HCT116 (cell line): Measurements from ENCODE around the gene ZNF182. TPM values are rescaled to one million over a fixed set of nuclear protein-coding genes. Genes with fewer than 3 reads are reported as not detected.
"Not testable (repeated sequence)": the region's sequence is repeated elsewhere in the genome, so short reads cannot be mapped to it uniquely, and the experiment has no call there.

Experiments used
- ATAC-seq: fragments of 200-7000 bp; cut with Tn5 transposase; 2 replicates; pipeline ENCODE4 v1.9.1; 2020; ENCODE audit warnings: mild to moderate bottlenecking, moderate library complexity
- BruUV-seq: library from RNA; stranded (reverse); fragments of 400-500 nt; replicated peaks from 2 replicates; lab custom pipeline; 2021; lab: Mats Ljungman, UMichigan
- CTCF ChIA-PET: fragments of 300-600 bp; sonication (Branson Sonifier 250); formaldehyde crosslinking; loops from one replicate; lab custom pipeline; 2021; ENCODE audit warnings: antibody characterized with exemption; lab: Charles Lee
- POLR2A ChIA-PET: fragments of 300-600, 350-600 bp; sonication (Branson Sonifier 250); formaldehyde crosslinking; loops from one replicate; lab custom pipeline; 2021; ENCODE audit warnings: antibody characterized with exemption; lab: Charles Lee
- RAD21 ChIA-PET, 2 experiments: fragments of 300-600 bp; sonication (Branson Sonifier 250); formaldehyde crosslinking; loops; one replicate each; lab custom pipeline; 2023; ENCODE audit warnings: low total read pairs in 2 of 2; ENCODE audit not compliant: uncharacterized antibody in 2 of 2, unreplicated experiment in 2 of 2, low non-redundant PET in 1 of 2; lab: Charles Lee
- DNase-seq: peaks from one replicate; pipeline ENCODE4 v3.0.0-alpha.2; 2010; ENCODE audit warnings: low read depth, low spot score
- H2AFZ ChIP-seq: fragments of 200-600 bp; shearing (Covaris generic), sonication (generic); 2 replicates; pipeline ENCODE4 v1.6.1; 2017; ENCODE audit warnings: low read depth, mixed run types, mixed read lengths, antibody characterized with exemption, low read length; ENCODE audit not compliant: poor library complexity, severe bottlenecking
- H3K27ac ChIP-seq: 2 replicates; pipeline ENCODE4 v1.5.1; 2012; ENCODE audit warnings: low read depth, low read length
- H3K27me3 ChIP-seq: fragments of 200-600 bp; sonication (generic); 2 replicates; pipeline ENCODE4 v1.6.1; 2016; ENCODE audit warnings: mixed run types, low read length, mixed read lengths; ENCODE audit not compliant: insufficient read depth
- H3K36me3 ChIP-seq, 2 experiments: fragments of 200-500 bp in 1 of 2; fragments of 200-600 bp in 1 of 2; sonication (Bioruptor generic) in 1 of 2; sonication (generic) in 1 of 2; 2 replicates each; pipeline versions ENCODE4 v1.5.1 to v1.6.1; 2014 to 2016; ENCODE audit warnings: low read length in 2 of 2, inconsistent platforms in 1 of 2, mixed read lengths in 1 of 2, mixed run types in 1 of 2; ENCODE audit not compliant: insufficient read depth in 2 of 2, control insufficient read depth in 1 of 2
- H3K4me1 ChIP-seq, 2 experiments: fragments of 200-600 bp in 1 of 2; sonication (generic) in 1 of 2; 2 replicates each; pipeline versions ENCODE4 v1.5.1 to v1.6.1; 2012 to 2017; ENCODE audit warnings: low read length in 2 of 2, inconsistent platforms in 1 of 2, mild to moderate bottlenecking in 1 of 2, mixed read lengths in 1 of 2, mixed run types in 1 of 2, moderate library complexity in 1 of 2; ENCODE audit not compliant: insufficient read depth in 2 of 2, control insufficient read depth in 1 of 2
- H3K4me2 ChIP-seq: fragments of 200-600 bp; sonication (generic); 2 replicates; pipeline ENCODE4 v1.6.1; 2017; ENCODE audit warnings: mixed run types, low read length, mixed read lengths
- H3K4me3 ChIP-seq, 2 experiments: fragments of 200-600 bp in 1 of 2; sonication (generic) in 1 of 2; replicated peaks in 1 of 2; 2 replicates each; pipeline ENCODE4 v1.5.1; 2011 to 2016; ENCODE audit warnings: low read length in 2 of 2, control low read depth in 1 of 2, low read depth in 1 of 2, mild to moderate bottlenecking in 1 of 2, mixed read lengths in 1 of 2, mixed run types in 1 of 2
- H3K79me2 ChIP-seq: fragments of 200-600 bp; sonication (generic); 2 replicates; pipeline ENCODE4 v1.6.1; 2017; ENCODE audit warnings: mild to moderate bottlenecking, mixed run types, low read length, moderate library complexity, mixed read lengths; ENCODE audit not compliant: insufficient read depth
- H3K9ac ChIP-seq: fragments of 200-600 bp; sonication (generic); 2 replicates; pipeline ENCODE4 v1.6.1; 2016; ENCODE audit warnings: low read length, mixed read lengths
- H3K9me2 ChIP-seq: fragments of 200-600 bp; sonication (generic), shearing (Covaris generic); 2 replicates; pipeline ENCODE4 v1.6.1; 2017; ENCODE audit warnings: mixed run types, mild to moderate bottlenecking, moderate library complexity; ENCODE audit not compliant: insufficient read depth
- H3K9me3 ChIP-seq, 2 experiments: fragments of 200-500 bp in 1 of 2; fragments of 200-600 bp in 1 of 2; sonication (Bioruptor generic) in 1 of 2; sonication (generic) in 1 of 2; 2 replicates each; pipeline ENCODE4 v1.6.1; 2014 to 2017; ENCODE audit warnings: low read length in 2 of 2, mixed read lengths in 2 of 2, inconsistent platforms in 1 of 2, low read depth in 1 of 2, mild to moderate bottlenecking in 1 of 2, mixed run types in 1 of 2, moderate library complexity in 1 of 2; ENCODE audit not compliant: control insufficient read depth in 1 of 2, insufficient read depth in 1 of 2
- H4K20me1 ChIP-seq: fragments of 200-600 bp; sonication (generic), shearing (Covaris generic); 2 replicates; pipeline ENCODE4 v1.6.1; 2017; ENCODE audit warnings: mixed run types, mild to moderate bottlenecking, moderate library complexity; ENCODE audit not compliant: insufficient read depth
- CTCF ChIP-seq, 3 experiments: fragments of 200-600 bp in 1 of 3; sonication (generic) in 1 of 3; IDR thresholded peaks in 2 of 3; conservative IDR thresholded peaks in 1 of 3; 2 replicates each; pipeline ENCODE4 v1.5.1; 2012 to 2017; ENCODE audit warnings: low read depth in 2 of 3, low read length in 2 of 3, antibody characterized with exemption in 1 of 3, borderline replicate concordance in 1 of 3, control low read depth in 1 of 3, mild to moderate bottlenecking in 1 of 3, mixed read lengths in 1 of 3, mixed run types in 1 of 3, moderate library complexity in 1 of 3; ENCODE audit not compliant: insufficient read depth in 1 of 3
- EGR1 ChIP-seq: IDR thresholded peaks from 2 replicates; pipeline ENCODE4 v1.6.1; 2012; ENCODE audit warnings: low read depth
- ELF1 ChIP-seq: IDR thresholded peaks from 2 replicates; pipeline ENCODE4 v1.6.1; 2012; ENCODE audit warnings: low read depth, borderline replicate concordance
- RAD21 ChIP-seq: IDR thresholded peaks from 2 replicates; pipeline ENCODE4 v1.6.1; 2012; ENCODE audit warnings: low read depth, mild to moderate bottlenecking
- SRF ChIP-seq: IDR thresholded peaks from 2 replicates; pipeline ENCODE4 v1.6.1; 2012; ENCODE audit warnings: low read depth
- ZBTB33 ChIP-seq: IDR thresholded peaks from 2 replicates; pipeline ENCODE4 v1.6.1; 2011; ENCODE audit warnings: mild to moderate bottlenecking, low read length, moderate library complexity; ENCODE audit not compliant: insufficient replicate concordance; ENCODE audit errors: extremely low read depth
- intact Hi-C: fragments of 100-400 bp; cut with micrococcal nuclease; formaldehyde crosslinking; loops from 2 replicates; pipeline ENCODE4 v1.10.0; 2022
- total RNA-seq: library from RNA; stranded (reverse); gene quantifications from one replicate; pipeline ENCODE4 v1.2.1, GENCODE V29; 2021; ENCODE audit not compliant: unreplicated experiment

ZNF182 gene
- total RNA-seq, 1 experiment from 2014 or later = 5.1 TPM

DNA sequence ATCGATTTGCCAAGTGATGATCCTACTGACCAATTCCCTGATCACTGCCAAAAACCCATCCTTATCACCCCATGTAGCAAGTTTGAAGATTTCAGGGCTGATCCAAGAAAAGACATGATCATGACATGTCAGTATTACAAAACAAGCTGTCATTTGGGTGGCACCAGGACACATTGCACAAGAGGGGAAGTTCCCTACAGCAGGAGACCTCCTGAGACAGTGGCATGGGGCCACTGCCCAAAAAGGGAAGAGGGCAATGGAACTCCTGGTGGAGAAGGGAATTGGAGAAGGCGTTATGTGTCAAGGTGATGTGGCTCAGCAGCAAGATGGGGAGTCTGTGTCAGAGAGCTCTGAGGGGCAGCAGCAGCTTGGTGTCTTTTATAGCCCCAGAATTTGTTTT lies 43.4 kb downstream of the ZNF182 start (continued):
- TF ChIP-seq ZBTB33 (no peak), SRF (no peak)

GRCh38 chrX:47958761-47959342 lies 44.9 kb downstream of the ZNF182 start:
- Histone ChIP-seq H3K27ac (no peak overlapping the region), H3K4me1 (no peaks in the 10 kb centered on the region), H3K79me2 (no peaks in the 10 kb centered on the region), H3K4me2 (no peak overlapping the region), H3K9me3 (no peaks in the 10 kb centered on the region), H3K9ac (no peak overlapping the region), H4K20me1 (no peaks in the 10 kb centered on the region)
- CTCF ChIA-PET = no interaction called here
- BruUV-seq = no TSS peak
- intact Hi-C loops = no loop called here
- POLR2A ChIA-PET = no interaction called here
- DNase-seq (no peak), ATAC-seq (peak; percentile 62; the same call in 1 of the 2 replicates)
- TF ChIP-seq ELF1 (no peak), EGR1 (no peak), CTCF (IDR thresholded peaks at IDR 0.05 in 2 of 3, conservative IDR thresholded peaks at IDR 0.05 in 1 of 3; ENCODE audit: borderline replicate concordance in 1 of 3, insufficient read depth in 1 of 3, low read depth in 2 of 3, low read length in 2 of 3) (peak; percentile 21 to 35 (median 33); a peak in 4 of 6 replicates), RAD21 (peak; percentile 36; the same call in 1 of the 2 replicates)
- TF ChIP-seq, all 23 proteins: peak for 2
- RAD21 ChIA-PET = no interaction called here
- Histone ChIP-seq H3K27me3 (no peaks in the 10 kb centered on the region), H3K4me3 (no peak overlapping the region), H3K36me3 (no peaks in the 10 kb centered on the region), H2AFZ (no peak overlapping the region), H3K9me2 (no peaks in the 10 kb centered on the region)

DNA sequence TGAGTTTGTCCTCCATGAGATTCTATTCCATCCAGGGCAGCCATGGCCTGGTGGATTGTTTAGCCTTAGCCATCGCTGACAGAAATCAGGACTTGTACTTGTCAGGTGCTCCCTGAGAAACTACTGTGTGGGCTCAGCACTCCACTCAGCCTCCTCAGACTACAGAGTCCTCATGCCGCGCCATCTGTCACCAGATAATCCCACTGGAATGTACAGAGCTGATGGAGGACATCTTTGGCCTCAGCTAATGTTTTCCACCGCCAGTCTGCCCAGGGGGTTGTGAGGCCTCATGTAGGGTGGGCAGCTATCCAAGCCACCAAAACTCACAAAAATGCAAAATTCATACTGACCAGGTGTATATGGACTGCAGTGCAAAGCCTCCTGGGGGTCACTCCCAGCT lies 45.6 kb downstream of the ZNF182 start:
- H3K4me1 ChIP-seq, ATAC-seq, POLR2A ChIA-PET, H3K9me3 ChIP-seq, H2AFZ ChIP-seq, BruUV-seq, H4K20me1 ChIP-seq, H3K4me2 ChIP-seq, H3K27me3 ChIP-seq, H3K9ac ChIP-seq, intact Hi-C loops, DNase-seq, CTCF ChIA-PET, H3K79me2 ChIP-seq, H3K9me2 ChIP-seq, H3K27ac ChIP-seq, RAD21 ChIA-PET, H3K36me3 ChIP-seq, H3K4me3 ChIP-seq: not testable (repeated sequence)
